GM10266 (cell line): ENCODE measurements around the gene KLF16.

Experiments
- DNase-seq: peaks from one replicate; pipeline ENCODE4 v3.0.0; 2012; ENCODE audit errors: extremely low spot score
- CTCF ChIP-seq: IDR thresholded peaks from 2 replicates; pipeline ENCODE4 v1.5.1; 2012; ENCODE audit warnings: mild to moderate bottlenecking, low read depth; ENCODE audit not compliant: control insufficient read depth, insufficient read depth; ENCODE audit errors: missing control alignments

Gene KLF16

GRCh38 chr19:1808395-1808731 is 55.0 kb downstream of the KLF16 start:
- DNase-seq = no peak
- TF ChIP-seq CTCF = no peak

GRCh38 chr19:1807695-1808394 is 55.5 kb downstream of the KLF16 start:
- DNase-seq = no peak
- TF ChIP-seq CTCF = no peak

DNA sequence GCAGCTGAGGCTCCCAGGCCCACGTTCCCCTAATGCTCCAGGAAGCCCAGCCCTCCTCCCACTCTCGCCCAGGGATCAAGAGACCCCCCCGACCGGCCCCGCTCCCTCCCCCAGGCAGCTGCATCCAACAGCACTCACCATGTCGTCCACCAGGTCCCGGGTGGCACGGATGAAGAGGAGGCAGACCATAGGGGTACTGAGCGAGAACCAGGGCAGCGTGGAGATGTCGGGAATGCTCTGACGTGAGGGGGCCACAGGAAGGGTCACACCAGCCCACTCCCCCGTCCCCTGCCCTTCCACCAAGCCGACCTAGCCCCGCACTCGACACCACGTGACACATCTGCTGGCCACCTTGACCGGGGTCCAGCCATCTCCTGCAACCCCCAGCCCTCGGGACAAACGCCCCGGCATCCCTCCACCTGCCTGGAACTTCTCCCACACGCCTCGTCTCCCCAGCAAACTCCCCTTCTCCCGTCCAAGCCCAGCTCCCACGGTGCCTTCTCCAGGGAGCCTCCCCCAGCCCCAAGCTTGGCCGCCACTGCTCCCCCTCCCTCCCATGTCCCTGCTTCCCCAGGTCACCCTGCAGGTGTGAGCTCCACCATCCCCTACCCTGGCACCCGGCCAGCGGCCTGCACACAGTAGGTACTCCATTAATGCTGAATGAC is 56.2 kb downstream of the KLF16 start:
- DNase-seq = no peak

GRCh38 chr19:1806184-1807029 is 57.0 kb downstream of the KLF16 start:
- no peak for TF ChIP-seq CTCF
- DNase-seq = no peak

More for the DNA sequence above, 56.2 kb downstream of the KLF16 start:
- no peak for TF ChIP-seq CTCF

- TF ChIP-seq CTCF = no peak
- DNase-seq = no peak
Measured at GRCh38 chr19:1805401-1806183, 57.8 kb downstream of the KLF16 start.

DNA sequence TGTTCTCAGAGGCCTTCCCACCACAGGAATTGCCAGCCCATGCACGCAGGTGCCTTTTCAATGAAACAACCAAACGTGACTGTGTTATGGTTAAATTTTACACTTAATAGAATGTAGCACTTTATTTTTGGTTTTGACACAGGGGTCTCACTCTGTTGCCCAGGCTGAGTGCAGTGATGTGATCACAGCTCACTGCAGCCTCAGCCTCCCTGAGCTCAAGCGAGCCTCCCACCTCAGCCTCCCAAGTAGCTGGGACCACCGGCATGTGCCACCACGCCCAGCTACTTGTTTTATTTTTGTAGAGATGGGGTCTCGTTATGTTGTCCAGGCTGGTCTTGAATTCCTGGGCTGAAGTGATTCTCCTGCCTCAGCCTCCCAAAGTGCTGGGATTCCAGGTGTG is 58.5 kb downstream of the KLF16 start:
- TF ChIP-seq CTCF = no peak
- DNase-seq = no peak
